Activated CD4-positive, alpha-beta T cell treated with anti-CD3 and anti-CD28 coated beads, Interleukin-2, amount 50 U/mL, for 24 hours (primary cell): ENCODE measurements around the gene POLR1H.

Experiments
- DNase-seq, 2 donors: peaks; one replicate each; pipeline ENCODE4 v3.0.0-alpha.2; 2020; ENCODE audit warnings: low read depth in 1 of 2, low spot score in 1 of 2

POLR1H gene

DNA sequence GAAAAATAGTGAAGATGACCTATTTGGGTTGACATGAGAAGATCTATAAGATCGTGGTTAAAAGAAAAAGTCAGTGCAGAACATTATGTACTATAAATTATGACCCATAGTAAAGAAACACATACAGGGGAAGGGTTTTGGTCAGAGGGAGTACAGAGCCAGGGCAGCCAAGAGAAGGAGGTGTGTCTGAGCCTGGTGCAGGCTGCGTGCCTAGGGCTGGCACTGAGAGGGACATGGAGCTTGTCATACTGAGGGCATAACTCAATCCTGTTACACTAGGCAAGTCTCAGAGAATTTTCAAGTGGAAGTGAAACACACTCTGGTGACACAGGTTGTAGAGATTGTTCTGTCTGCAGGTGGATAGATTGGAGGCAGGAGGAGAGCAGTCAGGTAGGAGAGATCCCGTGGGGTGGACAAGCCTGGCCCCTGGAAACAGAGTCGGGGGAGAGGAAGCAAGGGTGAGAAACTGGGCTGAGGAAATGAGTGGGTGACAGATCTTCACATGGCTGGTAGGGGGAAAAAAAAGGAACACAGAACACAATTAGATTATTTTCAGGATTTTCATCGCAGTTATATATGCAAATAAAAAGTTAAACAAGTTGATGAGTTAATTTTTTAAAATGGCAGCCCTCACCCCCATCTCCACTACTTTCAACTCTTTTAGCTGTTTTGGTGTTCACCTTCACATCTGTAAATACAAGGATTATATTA lies 33.0 kb downstream of the POLR1H start:
- DNase-seq = no peak

DNA sequence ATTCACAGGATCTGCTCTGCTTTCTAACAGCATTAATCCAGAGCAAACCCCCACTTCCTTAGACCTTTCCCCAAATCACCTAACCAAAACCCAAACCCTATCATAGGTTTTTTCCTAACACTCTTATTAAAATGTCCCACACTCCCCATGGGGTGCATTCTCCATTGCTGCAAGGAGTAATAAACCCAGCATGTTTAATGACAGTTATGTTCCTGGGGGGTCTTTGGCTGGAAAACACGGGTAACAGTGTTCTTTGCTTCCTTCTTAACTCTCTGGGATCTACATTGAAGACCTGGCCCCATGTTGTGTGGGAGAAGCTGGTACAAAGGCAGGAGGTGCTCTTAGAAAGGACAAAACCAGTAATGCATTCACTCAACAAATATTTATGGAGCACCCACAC lies 35.8 kb downstream of the POLR1H start:
- no peak for DNase-seq

GRCh38 chr6:30097902-30098768 lies 37.1 kb downstream of the POLR1H start:
- no peak for DNase-seq

DNA sequence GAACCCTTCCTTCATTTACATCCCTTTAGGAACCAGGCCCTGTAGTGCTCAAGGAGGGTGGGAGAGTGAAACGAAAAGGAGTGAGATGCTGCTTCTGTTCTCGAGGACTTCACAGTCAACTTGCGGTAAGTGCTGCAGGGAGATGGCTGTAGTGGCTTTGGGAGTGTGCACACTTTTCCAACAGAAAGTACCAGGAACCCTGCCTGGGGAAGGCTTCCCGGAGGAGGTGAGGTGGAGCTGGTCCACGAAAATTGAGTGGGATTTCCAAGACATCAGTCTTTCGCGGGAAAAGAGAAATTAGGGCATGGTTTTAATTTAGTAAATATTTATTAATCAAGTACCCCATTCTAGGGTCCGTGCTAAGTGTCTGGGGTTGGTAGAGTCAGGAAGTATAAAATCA lies 39.1 kb downstream of the POLR1H start:
- no peak for DNase-seq

DNA sequence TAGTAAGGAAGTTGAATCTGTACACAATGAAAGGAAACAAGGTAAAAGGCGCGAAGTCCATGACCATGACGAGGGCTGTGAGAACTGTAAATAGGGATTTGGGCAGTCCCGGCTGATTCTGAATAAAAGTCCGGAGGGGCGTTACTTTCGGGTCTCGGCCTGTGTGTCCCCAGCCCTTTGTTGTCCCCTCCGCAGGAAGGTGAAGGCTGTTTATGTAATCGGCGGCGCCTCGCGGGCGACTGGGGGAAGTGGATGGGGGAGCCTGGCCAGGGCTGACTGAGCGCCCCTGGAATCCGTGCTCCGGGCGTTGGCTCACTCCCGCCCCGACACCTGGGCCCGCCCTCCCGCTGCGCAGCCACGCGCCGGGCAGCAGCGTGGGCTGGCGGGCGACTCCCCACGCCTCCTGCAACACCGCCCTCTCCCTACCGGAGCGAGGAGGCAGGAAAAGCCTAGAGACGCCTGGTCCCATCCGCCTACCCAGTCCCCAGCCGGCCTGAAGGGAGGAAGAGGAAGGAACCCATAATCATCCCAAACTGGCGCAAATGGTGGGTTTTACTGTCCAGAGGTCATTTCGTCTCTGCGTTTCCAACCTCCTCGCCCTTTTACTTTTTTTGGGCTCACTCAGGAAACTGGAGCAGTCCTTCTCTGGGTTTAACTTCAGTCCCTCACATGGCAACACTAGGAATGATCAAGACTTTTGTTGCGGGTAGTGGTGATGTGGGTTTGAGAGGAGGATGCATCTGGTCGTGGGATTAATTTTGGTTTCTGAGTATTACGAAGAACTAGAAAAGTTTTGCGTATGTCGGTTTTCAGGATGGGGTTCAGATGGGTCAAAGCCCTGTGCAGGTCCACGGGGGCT lies 39.7 kb downstream of the POLR1H start:
- DNase-seq = no peak

- DNase-seq = peak; percentile 32 to 54
These were observed 40.7 kb downstream of the POLR1H start for GRCh38 chr6:30101444-30102413.

- no peak for DNase-seq
These were observed 41.4 kb downstream of the POLR1H start for GRCh38 chr6:30102414-30102969.

DNA sequence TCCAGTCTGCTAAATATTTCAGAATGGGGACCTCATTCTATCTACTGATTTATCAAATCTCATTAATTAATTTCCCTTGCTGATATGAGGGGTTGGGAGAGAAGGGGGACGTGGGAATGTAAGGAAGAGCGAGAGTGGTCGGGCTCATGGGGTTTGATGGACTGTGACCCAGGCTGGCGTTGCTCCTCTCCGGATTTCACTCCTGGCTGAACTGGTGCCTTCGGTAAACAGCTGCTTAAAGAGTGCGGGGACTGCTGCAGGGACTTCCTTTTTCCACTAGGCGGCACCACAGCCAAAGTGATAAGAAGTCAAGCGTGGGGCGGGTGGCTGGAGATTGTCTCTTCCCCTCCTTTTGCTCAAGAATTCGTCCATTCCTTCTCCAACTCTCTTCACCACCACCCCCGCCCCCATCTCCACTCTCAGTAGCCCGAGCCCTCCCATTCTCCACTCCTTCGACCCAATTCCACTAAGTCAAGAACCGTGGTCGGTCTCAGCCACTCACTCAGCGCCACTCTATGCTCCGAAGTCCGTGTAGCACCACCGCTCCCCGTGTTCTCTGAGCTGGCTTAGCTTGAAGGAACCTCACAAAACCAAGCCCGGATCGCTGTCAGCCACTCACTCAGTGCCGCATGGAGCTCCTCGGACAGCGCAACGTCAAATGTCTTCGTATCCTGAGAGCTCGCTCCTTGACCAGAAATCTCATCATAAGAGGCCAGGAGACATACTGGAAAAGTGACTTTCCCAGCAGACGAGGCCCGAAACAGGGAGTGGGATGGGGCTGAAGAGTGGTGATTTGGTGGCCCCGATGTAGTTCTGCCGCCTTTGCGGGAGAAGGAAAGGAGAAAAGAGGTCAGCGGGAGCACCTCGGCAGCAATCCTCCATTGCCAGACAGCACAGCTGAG lies 42.2 kb downstream of the POLR1H start:
- peak; percentile 65 to 82 for DNase-seq

- no peak for DNase-seq
These were observed 42.8 kb downstream of the POLR1H start for GRCh38 chr6:30103872-30104179.

GRCh38 chr6:30104661-30105060 lies 43.6 kb downstream of the POLR1H start:
- DNase-seq = no peak

GRCh38 chr6:30111266-30111856 lies 50.3 kb downstream of the POLR1H start:
- no peak for DNase-seq

GRCh38 chr6:30112402-30112994 lies 51.4 kb downstream of the POLR1H start:
- no peak for DNase-seq

DNA sequence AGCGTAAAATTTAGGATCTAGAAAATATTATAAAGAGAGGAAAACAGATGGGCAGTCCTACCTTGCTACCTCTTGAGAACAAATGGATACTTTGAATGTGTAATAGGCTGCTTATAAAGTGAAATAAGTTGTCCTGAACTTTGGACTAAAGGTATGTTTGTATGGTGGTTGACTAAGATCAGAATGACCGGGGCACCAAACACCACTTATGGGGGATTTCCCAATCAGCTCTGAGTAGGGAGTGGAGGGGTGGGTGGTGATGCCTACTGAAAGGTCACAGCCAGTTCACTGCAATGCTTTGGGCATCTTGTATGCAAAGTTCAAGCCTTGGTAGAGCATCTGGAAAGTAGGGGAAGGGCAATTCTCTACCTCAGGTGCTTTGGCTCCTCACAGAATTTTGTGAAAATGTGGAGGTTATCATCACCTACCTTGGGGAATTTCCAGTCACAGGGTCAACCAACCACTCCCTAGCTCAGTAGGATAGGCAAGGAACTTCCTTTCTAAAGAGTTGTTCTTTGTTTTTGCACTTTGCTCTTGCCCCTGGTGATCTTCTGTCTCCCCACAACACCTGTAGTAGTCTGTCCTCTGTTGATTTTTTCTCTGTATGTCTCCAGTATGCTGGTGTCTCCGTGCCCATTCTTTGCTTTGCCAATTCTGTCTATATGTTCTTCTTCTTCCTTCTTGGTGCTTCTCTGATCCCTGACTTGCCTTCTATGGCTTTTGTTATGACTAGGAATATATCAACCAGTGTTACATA lies 52.1 kb downstream of the POLR1H start, which contains the start of gene TRIM31:
TRIM31 (minus strand) TSS at position 88 of the 757 bp plus-strand sequence. CDS start 285 bp downstream, outside the sequence.
- DNase-seq = no peak

GRCh38 chr6:30113841-30114240 lies 52.8 kb downstream of the POLR1H start:
- no peak for DNase-seq
